Fibroblast of skin of abdomen (primary cell): Measurements from ENCODE around the gene THSD4.

Source experiments
- DNase-seq: peaks from one replicate; pipeline ENCODE4 v3.0.0-alpha.2; 2013

The THSD4 gene

GRCh38 chr15:71634820-71635560 lies 519.7 kb downstream of the THSD4 start:
- peak; percentile 81 for DNase-seq

DNA sequence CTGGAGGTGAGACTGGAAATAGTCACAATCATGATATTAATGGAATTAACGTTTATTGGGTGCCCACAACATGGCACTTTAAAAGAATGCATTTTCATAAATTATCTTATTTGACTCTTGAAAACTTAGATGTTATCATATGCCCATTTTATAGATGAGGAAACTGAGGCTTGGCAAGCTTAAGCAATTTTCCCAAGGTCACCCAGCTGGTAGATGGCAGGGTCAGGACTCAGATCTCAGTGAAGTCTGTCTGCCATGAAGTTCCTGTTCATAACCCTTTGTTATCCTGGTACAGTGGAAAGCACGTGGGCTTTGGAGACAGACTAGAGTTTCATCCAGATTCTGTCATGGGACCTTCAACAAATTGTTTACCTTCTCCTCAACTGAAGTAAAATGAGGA lies 520.5 kb downstream of the THSD4 start:
- DNase-seq, result no peak

DNA sequence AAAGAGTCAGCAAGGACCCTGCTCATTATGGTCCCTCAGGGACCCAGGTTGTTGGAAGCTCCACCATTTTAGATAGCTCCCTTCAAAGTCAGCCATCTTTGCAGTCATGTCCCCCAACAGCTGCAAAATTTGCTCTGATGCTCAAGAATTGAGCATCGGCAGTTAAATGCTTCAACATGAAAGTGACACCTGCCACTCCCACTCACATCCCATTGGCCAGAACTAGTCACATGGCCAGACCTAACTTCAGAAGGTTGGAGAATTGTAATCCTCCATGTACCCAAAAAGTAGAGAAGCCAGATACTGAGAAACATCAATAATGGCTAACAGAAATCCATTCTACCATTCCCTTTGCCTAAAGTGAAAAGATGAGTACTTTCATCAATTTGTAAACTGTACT lies 523.6 kb downstream of the THSD4 start:
- DNase-seq, result no peak

DNA sequence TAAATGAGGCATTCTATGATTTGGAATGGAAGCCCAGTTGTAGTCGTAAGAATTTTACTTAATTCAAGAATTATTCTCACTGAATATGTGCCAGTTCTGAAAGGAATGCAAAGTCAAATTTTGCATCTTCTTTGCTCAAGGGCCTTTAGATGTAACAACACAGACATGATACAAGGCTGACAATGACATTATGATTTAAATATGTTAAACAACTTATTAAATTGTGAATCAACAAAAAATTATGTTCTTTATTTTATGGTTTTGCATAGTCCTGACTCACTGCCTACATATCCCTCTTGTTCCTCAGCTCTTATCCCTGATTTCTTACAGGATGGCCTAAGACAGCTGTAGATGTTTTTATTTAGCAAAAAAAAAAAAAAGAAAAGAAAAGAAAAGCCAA lies 524.2 kb downstream of the THSD4 start:
- DNase-seq, result no peak

GRCh38 chr15:71643918-71644317 lies 528.6 kb downstream of the THSD4 start:
- no peak for DNase-seq

GRCh38 chr15:71646767-71647486 lies 531.7 kb downstream of the THSD4 start:
- DNase-seq, result no peak

- peak; percentile 36 for DNase-seq
These were observed 532.2 kb downstream of the THSD4 start for GRCh38 chr15:71647487-71647808.

- DNase-seq, result no peak
These were observed 532.8 kb downstream of the THSD4 start for GRCh38 chr15:71648095-71648494.

DNA sequence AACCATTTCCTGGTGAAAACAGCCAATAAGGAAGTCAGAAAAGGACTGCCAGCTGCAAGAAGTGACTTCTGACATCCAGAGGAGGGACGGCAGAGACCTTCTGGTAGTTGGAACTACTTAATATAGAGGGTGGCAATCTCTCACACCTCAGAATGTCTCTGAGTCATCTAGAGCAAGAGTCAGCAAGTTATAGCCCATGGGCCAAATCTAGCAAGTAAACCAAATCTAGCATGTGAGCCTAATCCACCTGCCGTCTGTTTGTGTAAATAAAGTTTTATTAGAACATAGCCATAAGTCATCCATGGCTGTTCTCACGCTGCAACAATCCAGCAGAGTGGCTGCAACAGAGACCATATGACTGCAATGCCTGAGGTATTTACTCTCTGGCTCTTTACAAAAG lies 534.6 kb downstream of the THSD4 start:
- no peak for DNase-seq

DNA sequence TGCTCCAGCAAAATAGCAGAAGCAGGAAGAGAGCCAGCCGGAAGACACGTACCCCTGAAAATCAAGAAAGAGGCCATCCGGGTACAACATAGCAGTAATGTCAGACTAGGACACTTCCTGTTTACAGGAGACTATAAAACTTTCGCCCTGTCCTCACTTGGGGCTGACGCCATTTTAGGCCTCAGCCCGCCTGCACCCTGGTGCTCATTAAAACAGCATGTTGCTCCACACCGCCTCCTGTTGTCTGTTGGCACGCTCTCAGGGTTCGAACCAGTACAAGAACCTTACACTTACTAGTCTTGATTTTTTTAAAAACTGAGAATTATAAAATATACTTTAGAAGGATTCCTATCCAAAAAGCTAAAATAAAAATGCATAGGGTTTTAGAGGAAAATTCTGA lies 535.3 kb downstream of the THSD4 start:
- DNase-seq, result no peak

- DNase-seq, result peak; percentile 59
These were observed 536.5 kb downstream of the THSD4 start for GRCh38 chr15:71651750-71652186.

- peak; percentile 25 for DNase-seq
These were observed 538.9 kb downstream of the THSD4 start for GRCh38 chr15:71654042-71654719.

DNA sequence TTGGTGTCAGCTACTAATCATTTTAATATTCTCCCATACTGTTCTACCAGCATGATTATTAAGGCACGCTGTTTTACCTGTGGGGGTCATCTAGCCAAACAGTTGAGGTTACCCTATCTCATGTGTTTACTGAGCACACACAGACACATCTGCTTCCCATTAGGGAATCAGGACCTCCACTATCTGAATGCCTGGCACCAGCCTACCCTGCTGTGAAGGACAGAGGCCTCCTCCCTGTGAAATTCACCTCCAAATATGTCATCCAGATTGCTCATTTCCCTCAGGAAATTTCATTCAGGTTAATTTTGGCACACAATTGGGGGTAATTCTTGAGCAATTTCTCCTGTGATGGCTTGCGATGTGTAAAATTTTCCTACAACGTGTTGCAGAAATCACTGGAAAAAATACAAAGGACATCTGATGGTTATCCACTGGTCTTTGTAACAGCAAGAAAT lies 539.5 kb downstream of the THSD4 start:
- DNase-seq, result peak; percentile 26

GRCh38 chr15:71656425-71656824 lies 541.2 kb downstream of the THSD4 start:
- DNase-seq, result no peak

DNA sequence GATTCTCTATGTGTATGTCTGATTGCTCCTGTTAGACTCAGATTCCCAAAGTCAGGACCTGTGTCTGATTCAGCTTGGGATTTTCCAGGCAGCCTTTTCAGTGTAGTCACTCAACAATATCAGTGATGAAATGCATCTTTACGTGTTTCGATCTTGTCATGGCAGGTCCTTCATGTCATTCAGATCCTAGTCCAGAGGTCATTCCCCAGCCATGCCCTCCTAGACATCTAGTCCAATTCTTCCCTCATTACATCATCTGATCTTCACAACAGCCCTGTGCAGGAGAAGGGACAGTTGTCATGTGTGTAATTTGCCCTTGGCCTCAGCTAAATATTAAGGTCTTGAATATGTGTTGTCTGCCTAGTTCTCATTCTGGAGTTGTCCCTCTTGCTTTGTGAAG lies 541.9 kb downstream of the THSD4 start:
- no peak for DNase-seq

- DNase-seq, result no peak
These were observed 542.8 kb downstream of the THSD4 start for GRCh38 chr15:71658036-71658435.

- DNase-seq, result no peak
These were observed 543.8 kb downstream of the THSD4 start for GRCh38 chr15:71658827-71659729.

- peak; percentile 44 for DNase-seq
These were observed 544.4 kb downstream of the THSD4 start for GRCh38 chr15:71659730-71660067.

DNA sequence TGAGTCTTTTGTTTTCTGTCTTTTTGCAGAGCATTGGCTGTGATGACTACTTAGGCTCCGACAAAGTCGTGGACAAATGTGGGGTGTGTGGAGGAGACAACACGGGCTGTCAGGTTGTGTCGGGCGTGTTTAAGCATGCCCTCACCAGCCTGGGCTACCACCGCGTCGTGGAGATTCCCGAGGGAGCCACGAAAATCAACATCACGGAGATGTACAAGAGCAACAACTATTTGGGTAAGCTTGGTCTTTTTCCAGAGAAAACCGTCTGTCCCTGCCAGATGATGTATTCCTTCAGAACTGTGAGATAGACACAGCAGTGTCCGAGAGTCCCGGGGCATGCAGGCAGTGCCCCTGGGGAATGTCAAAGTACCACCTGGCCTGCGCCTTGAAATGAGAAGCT lies 545.2 kb downstream of the THSD4 start:
- no peak for DNase-seq

- no peak for DNase-seq
These were observed 547.0 kb downstream of the THSD4 start for GRCh38 chr15:71662306-71662705.

GRCh38 chr15:71664622-71665021 lies 549.4 kb downstream of the THSD4 start:
- no peak for DNase-seq

DNA sequence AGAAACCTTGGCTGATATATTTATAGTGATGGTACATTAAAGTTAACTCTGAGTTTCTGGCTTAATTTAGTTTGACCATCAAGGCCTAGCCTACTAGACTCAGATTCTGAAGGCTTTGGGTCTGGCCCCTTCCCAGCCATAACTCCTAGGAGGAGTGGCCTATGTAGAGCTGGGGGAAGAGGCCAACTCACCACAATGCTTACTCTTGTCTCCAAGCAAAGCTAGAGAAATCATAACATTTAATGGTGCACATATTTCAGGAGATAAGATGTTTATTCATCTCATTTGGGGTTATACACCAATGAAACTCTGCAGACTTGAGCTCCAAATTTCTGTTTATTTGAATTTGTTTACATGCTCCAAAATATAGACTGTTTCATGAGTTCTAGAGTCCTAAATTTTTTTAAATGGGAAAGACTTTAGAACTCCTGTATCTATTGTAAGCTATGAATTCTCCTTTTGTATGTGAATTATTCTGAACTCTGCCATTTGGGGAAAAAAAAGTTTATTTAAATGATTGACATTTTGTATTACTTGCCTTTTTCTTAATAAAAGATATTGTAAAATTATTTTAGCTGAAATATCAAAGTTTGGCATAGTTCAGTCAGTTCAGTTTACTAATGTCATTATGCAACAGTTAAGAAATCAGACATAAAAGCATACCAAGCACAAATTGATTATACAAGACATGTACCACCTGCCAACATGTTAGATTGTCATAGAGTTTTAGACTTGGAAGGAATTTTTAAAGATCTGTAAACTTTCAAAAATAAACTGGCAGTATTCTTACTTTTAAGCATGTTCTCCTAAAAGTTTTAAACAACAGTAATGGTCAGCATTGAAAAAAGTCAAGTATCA lies 551.7 kb downstream of the THSD4 start:
- no peak for DNase-seq
